Measurements from ENCODE around the gene TRIO. TPM values are rescaled to one million over a fixed set of nuclear protein-coding genes. Genes with fewer than 3 reads are reported as not detected.
A peak's percentile ranks its signal among the peaks of the same experiment; 100 is the strongest.

Gene TRIO
- total RNA-seq, 1 donor from 2014 or later: 148 TPM

DNA sequence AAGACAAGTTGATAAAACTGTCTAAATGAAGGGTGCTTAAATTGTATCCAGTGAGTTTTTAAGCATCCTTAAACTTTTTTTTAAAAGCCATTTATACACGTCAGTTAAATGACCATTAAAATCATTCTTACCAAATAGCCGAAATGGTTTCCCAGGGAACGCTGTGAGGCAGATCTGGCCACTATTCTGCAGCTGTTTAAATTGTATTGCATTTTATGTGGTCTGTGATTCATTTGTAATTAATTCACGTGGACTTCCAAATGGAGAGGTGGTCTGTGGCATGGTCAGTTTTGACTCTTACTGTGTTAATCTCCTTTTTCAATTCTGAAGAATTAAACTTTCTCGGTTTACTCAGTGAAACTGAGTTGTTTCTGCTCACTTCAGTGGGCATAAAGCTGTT, 324.7 kb downstream of the TRIO start:
- no peaks in the 10 kb centered on the region for H3K27me3 ChIP-seq (ENCODE audit: low read depth)
- ATAC-seq: no peak

GRCh38 chr5:14469551-14470377, 326.6 kb downstream of the TRIO start:
- no peak for ATAC-seq
- no peak overlapping the region for H3K27ac ChIP-seq
- no peak overlapping the region for H3K4me3 ChIP-seq
- peaks cover 94% of the 10 kb centered on the region for H3K36me3 ChIP-seq
- intact Hi-C loops (cut with DNase I): no loop called here
- H3K9me3 ChIP-seq: no peaks in the 10 kb centered on the region
- no peak for DNase-seq
- H3K4me1 ChIP-seq: no peaks in the 10 kb centered on the region
- TF ChIP-seq, protein P1, sequence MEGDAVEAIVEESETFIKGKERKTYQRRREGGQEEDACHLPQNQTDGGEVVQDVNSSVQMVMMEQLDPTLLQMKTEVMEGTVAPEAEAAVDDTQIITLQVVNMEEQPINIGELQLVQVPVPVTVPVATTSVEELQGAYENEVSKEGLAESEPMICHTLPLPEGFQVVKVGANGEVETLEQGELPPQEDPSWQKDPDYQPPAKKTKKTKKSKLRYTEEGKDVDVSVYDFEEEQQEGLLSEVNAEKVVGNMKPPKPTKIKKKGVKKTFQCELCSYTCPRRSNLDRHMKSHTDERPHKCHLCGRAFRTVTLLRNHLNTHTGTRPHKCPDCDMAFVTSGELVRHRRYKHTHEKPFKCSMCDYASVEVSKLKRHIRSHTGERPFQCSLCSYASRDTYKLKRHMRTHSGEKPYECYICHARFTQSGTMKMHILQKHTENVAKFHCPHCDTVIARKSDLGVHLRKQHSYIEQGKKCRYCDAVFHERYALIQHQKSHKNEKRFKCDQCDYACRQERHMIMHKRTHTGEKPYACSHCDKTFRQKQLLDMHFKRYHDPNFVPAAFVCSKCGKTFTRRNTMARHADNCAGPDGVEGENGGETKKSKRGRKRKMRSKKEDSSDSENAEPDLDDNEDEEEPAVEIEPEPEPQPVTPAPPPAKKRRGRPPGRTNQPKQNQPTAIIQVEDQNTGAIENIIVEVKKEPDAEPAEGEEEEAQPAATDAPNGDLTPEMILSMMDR (IDR thresholded peaks at IDR 0.05): no peak
- H3K27me3 ChIP-seq (ENCODE audit: low read depth): no peaks in the 10 kb centered on the region

More for the DNA sequence above, 324.7 kb downstream of the TRIO start:
- no peak overlapping the region for H3K4me3 ChIP-seq
- H3K36me3 ChIP-seq: peaks cover 94% of the 10 kb centered on the region
- H3K27ac ChIP-seq: no peak overlapping the region
- no peak for DNase-seq
- TF ChIP-seq, protein P1 (IDR thresholded peaks at IDR 0.05): no peak
- intact Hi-C loops (cut with DNase I): no loop called here
- no peaks in the 10 kb centered on the region for H3K9me3 ChIP-seq
- H3K4me1 ChIP-seq: peaks cover 9% of the 10 kb centered on the region

DNA sequence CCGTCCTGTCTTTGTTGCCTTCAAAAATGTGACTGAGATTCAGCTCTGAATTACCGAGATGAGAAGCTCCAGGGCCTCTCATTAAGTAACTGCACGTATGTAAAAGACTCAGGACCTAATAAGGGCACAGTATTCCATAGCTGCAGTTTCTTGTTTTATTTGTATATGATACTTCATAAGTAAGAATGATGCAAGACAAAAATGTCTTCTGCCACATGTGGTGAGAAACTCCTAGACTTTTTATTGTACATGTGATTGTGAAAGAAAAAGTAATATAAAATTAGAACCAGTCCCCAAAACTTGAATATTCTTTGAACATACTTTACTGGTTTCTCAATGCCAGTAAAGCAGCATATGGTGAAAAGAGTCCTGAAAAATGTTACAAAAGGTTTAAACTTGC, 328.4 kb downstream of the TRIO start:
- H3K9me3 ChIP-seq: no peaks in the 10 kb centered on the region
- H3K4me1 ChIP-seq: no peaks in the 10 kb centered on the region
- H3K27ac ChIP-seq: no peak overlapping the region
- H3K36me3 ChIP-seq: peaks cover 94% of the 10 kb centered on the region
- TF ChIP-seq, protein P1 (IDR thresholded peaks at IDR 0.05): no peak
- DNase-seq (no peak), ATAC-seq (no peak)
- no peaks in the 10 kb centered on the region for H3K27me3 ChIP-seq (ENCODE audit: low read depth)
- H3K4me3 ChIP-seq: no peak overlapping the region
- intact Hi-C loops (cut with DNase I): no loop called here

GRCh38 chr5:14472986-14473567, 329.9 kb downstream of the TRIO start:
- Histone ChIP-seq H3K27me3 (ENCODE audit: low read depth) (no peaks in the 10 kb centered on the region), H3K27ac (no peak overlapping the region), H3K9me3 (no peaks in the 10 kb centered on the region), H3K4me1 (no peaks in the 10 kb centered on the region), H3K36me3 (peaks cover 95% of the 10 kb centered on the region), H3K4me3 (no peak overlapping the region)
- intact Hi-C loops (cut with DNase I): no loop called here
- ATAC-seq (no peak), DNase-seq (no peak)
- TF ChIP-seq, protein P1 (IDR thresholded peaks at IDR 0.05): no peak

DNA sequence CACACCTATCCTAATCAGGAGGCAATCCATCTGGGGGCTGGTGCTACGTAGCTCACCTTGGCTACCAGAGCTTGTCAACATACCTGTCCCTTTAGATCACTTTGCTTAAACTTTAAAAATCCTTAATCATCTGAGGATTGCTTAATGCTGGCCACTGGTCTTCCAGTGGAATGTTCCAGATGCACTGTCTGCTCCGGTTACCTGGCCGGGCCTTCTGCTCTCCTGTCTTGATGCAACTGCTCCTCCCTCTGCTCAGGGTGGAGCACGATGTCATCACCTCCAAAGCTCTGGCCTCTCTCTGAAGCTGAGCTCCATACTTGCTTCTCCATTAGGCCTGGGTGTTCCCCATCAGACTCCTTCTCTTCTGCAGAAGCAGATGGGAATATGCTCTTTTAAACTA, 331.9 kb downstream of the TRIO start:
- no peak for DNase-seq

More for the DNA sequence above, 331.9 kb downstream of the TRIO start:
- TF ChIP-seq, protein P1 (IDR thresholded peaks at IDR 0.05): no peak
- Histone ChIP-seq H3K27me3 (ENCODE audit: low read depth) (no peaks in the 10 kb centered on the region), H3K36me3 (peaks cover 97% of the 10 kb centered on the region), H3K4me3 (no peak overlapping the region), H3K9me3 (no peaks in the 10 kb centered on the region), H3K27ac (no peak overlapping the region), H3K4me1 (no peaks in the 10 kb centered on the region)
- intact Hi-C loops (cut with DNase I): no loop called here
- peak in 1 of 2 donors; percentile 42 for ATAC-seq
